Chondrocyte (in vitro differentiated cells): ENCODE results near the gene TMEM17. TPM values are rescaled to one million over a fixed set of nuclear protein-coding genes. Genes with fewer than 3 reads are reported as not detected.
A peak's percentile ranks its signal among the peaks of the same experiment; 100 is the strongest.

ENCODE experiments used
- DNase-seq: peaks from one replicate; pipeline ENCODE4 v3.0.0; 2021; ENCODE audit warnings: mixed read lengths, low spot score
- H3K27ac Mint-ChIP-seq: one replicate; pipeline ENCODE4 v1.8.0; 2021; ENCODE audit warnings: mild to moderate bottlenecking, moderate library complexity, mixed read lengths; ENCODE audit not compliant: unreplicated experiment
- H3K27me3 Mint-ChIP-seq: 2 replicates; pipeline ENCODE4 v1.8.0; 2021; ENCODE audit warnings: low read depth, mixed read lengths
- H3K36me3 Mint-ChIP-seq: 2 replicates; pipeline ENCODE4 v1.8.0; 2021; ENCODE audit warnings: low read depth, mixed read lengths
- H3K4me1 Mint-ChIP-seq: 2 replicates; pipeline ENCODE4 v1.8.0; 2021; ENCODE audit warnings: low read depth, mild to moderate bottlenecking, mixed read lengths
- H3K4me3 Mint-ChIP-seq: one replicate; pipeline ENCODE4 v1.8.0; 2021; ENCODE audit warnings: mild to moderate bottlenecking, moderate library complexity, mixed read lengths; ENCODE audit not compliant: unreplicated experiment
- H3K9me3 Mint-ChIP-seq: 2 replicates; pipeline ENCODE4 v1.8.0; 2021; ENCODE audit warnings: low read depth, mixed read lengths
- long read RNA-seq: library from polyadenylated mRNA; stranded (forward); transcript quantifications from one replicate; pipeline ENCODE4 v2.0.0, GENCODE V29; 2021
- total RNA-seq: library from RNA; stranded (reverse); gene quantifications from 3 replicates; pipeline ENCODE4 v1.2.1, GENCODE V29; 2021
- TF ChIP-seq, protein P1 (sequence below): fragments of 200-600 bp; sonication (generic); IDR thresholded peaks from 2 replicates; pipeline ENCODE4 v1.5.0; 2021; ENCODE audit warnings: antibody characterized with exemption, mild to moderate bottlenecking, moderate library complexity

TMEM17 gene
- total RNA-seq, result 2.6 to 3.8 TPM (median 3.8 TPM) in 3 replicates
- long read RNA-seq, transcript TMEM17-201 (4 exons, 1,797 nt), result major isoform, 12 of 13 reads
- long read RNA-seq, partial matches to known transcripts, result 0 of 13 reads
- long read RNA-seq, other reads (novel, unspliced or antisense), result 0 of 13 reads

DNA sequence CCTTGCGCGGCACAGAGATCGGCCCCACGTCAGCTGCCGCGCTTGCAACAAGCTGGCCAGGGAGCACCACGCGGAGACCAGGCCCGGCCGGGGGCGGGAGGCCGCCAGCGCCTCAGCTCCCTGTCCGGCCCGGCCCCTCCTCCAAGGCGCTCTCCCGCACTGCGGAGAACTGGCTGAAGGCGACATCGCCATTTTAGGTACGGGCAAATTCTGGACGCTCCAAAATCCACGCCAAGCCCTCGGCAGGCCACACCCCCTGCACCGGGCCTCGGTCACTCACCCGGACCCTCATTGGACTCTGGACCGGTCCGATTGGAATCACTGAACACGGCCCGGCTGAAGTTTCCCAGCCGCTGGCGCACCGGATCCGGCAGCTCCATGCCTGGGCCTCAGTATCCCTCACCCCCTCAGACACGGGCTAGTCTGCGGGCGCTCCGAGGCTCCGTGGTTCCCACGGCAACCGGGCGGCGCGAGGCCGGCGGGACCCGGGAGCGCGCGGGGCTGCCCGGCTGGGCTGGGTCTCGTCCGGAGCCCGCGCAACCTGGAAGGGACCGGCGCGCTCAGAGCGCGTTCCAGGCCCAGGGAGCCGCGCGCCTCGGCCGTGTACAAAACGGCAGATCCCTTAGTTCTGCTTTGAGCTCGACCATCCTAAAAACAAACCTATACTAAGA is at the start of gene TMEM17:
Gene TMEM17 (minus strand): TSS at position 446 of the 671 bp plus-strand sequence. CDS start 66 bp downstream, at position 380.
- Mint-ChIP-seq H3K27ac (peak within 1 kb of the TSS; percentile 89), H3K36me3 (no peaks in the 10 kb centered on the region), H3K4me3 (peak within 1 kb of the TSS; percentile 87), H3K9me3 (no peaks in the 10 kb centered on the region), H3K27me3 (no peaks in the 10 kb centered on the region), H3K4me1 (peaks cover 17% of the 10 kb centered on the region)
- DNase-seq, result peak; percentile 96
- TF ChIP-seq, protein P1, sequence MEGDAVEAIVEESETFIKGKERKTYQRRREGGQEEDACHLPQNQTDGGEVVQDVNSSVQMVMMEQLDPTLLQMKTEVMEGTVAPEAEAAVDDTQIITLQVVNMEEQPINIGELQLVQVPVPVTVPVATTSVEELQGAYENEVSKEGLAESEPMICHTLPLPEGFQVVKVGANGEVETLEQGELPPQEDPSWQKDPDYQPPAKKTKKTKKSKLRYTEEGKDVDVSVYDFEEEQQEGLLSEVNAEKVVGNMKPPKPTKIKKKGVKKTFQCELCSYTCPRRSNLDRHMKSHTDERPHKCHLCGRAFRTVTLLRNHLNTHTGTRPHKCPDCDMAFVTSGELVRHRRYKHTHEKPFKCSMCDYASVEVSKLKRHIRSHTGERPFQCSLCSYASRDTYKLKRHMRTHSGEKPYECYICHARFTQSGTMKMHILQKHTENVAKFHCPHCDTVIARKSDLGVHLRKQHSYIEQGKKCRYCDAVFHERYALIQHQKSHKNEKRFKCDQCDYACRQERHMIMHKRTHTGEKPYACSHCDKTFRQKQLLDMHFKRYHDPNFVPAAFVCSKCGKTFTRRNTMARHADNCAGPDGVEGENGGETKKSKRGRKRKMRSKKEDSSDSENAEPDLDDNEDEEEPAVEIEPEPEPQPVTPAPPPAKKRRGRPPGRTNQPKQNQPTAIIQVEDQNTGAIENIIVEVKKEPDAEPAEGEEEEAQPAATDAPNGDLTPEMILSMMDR, result no peak

GRCh38 chr2:62554440-62554839 is 48.4 kb upstream of the TMEM17 start:
- TF ChIP-seq, protein P1, result no peak
- H3K36me3 Mint-ChIP-seq, result no peaks in the 10 kb centered on the region
- no peaks in the 10 kb centered on the region for H3K4me1 Mint-ChIP-seq
- peaks cover 6% of the 10 kb centered on the region for H3K27me3 Mint-ChIP-seq
- no peak overlapping the region for H3K27ac Mint-ChIP-seq
- peaks cover 6% of the 10 kb centered on the region for H3K9me3 Mint-ChIP-seq
- no peak for DNase-seq
- H3K4me3 Mint-ChIP-seq, result no peak overlapping the region

DNA sequence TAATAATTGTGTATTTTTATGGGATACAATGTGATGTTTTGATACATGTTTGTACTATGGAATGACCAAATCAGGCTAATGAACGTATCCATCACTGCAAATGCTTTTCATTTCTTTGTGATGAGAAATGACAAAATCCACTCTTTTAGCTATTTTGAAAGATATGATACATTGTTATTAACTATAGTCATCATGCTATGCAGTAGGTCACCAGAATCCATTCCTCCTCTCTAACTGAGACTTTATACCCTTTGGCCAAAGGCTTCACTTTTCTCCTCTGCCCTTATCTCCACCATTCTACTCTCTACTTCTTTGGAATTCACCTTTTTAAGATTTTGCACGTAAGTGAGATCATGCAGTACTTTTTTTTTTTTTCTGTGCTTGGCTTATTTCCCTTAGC is 44.5 kb upstream of the TMEM17 start:
- TF ChIP-seq, protein P1, result no peak
- H3K27me3 Mint-ChIP-seq, result no peaks in the 10 kb centered on the region
- H3K9me3 Mint-ChIP-seq, result no peaks in the 10 kb centered on the region
- H3K36me3 Mint-ChIP-seq, result no peaks in the 10 kb centered on the region
- no peak for DNase-seq
- H3K4me3 Mint-ChIP-seq, result no peak overlapping the region
- H3K4me1 Mint-ChIP-seq, result no peaks in the 10 kb centered on the region
- H3K27ac Mint-ChIP-seq, result no peak overlapping the region

GRCh38 chr2:62547854-62548253 is 41.9 kb upstream of the TMEM17 start:
- Mint-ChIP-seq H3K4me3 (no peak overlapping the region), H3K36me3 (no peaks in the 10 kb centered on the region), H3K27me3 (no peaks in the 10 kb centered on the region), H3K4me1 (no peaks in the 10 kb centered on the region), H3K27ac (no peak overlapping the region), H3K9me3 (no peaks in the 10 kb centered on the region)
- DNase-seq, result no peak
- TF ChIP-seq, protein P1, result no peak

- no peaks in the 10 kb centered on the region for H3K27me3 Mint-ChIP-seq
- H3K4me1 Mint-ChIP-seq, result peaks cover 4% of the 10 kb centered on the region
- no peak overlapping the region for H3K4me3 Mint-ChIP-seq
- no peak overlapping the region for H3K27ac Mint-ChIP-seq
- DNase-seq, result no peak
- no peaks in the 10 kb centered on the region for H3K9me3 Mint-ChIP-seq
- TF ChIP-seq, protein P1, result no peak
- no peaks in the 10 kb centered on the region for H3K36me3 Mint-ChIP-seq
Measured at GRCh38 chr2:62545261-62545660, 39.3 kb upstream of the TMEM17 start.
